HG02938 (cell line): ENCODE measurements around the gene AGAP4.
"Not testable (repeated sequence)": the region's sequence is repeated elsewhere in the genome, so short reads cannot be mapped to it uniquely, and the experiment has no call there.

Experiments
- ATAC-seq: cut with Tn5 transposase; IDR thresholded peaks from one replicate; pipeline ENCODE4 v1.9.1; 2021; ENCODE audit warnings: mild to moderate bottlenecking, moderate library complexity; ENCODE audit not compliant: unreplicated experiment

AGAP4 gene

DNA sequence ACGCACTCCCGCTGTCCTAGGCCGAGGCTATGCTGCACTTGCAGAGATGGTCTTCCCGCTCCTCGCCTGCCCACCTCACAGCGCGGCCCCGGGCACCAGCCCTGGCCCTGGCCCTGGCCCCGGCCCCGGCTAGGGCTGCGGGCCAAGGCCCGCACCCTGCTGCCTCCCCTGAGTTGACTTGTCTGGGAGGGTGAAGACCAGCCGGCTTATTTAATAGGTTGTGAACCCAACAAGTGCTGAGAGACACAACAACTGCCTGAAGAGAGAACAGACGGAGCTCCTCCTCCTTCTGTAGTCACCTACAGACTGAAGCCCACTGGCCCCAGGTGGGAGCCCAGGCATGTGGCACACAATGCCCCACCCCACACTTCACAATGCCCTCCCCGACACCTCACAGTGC lies at the start of gene AGAP4:
Gene AGAP4 (minus strand): TSS at position 101 of the 400 bp plus-strand sequence. CDS start 153 bp downstream, outside the sequence.
- not testable (repeated sequence) for ATAC-seq

- not testable (repeated sequence) for ATAC-seq
These were observed 43.4 kb upstream of the AGAP4 start for GRCh38 chr10:45890721-45891120.

DNA sequence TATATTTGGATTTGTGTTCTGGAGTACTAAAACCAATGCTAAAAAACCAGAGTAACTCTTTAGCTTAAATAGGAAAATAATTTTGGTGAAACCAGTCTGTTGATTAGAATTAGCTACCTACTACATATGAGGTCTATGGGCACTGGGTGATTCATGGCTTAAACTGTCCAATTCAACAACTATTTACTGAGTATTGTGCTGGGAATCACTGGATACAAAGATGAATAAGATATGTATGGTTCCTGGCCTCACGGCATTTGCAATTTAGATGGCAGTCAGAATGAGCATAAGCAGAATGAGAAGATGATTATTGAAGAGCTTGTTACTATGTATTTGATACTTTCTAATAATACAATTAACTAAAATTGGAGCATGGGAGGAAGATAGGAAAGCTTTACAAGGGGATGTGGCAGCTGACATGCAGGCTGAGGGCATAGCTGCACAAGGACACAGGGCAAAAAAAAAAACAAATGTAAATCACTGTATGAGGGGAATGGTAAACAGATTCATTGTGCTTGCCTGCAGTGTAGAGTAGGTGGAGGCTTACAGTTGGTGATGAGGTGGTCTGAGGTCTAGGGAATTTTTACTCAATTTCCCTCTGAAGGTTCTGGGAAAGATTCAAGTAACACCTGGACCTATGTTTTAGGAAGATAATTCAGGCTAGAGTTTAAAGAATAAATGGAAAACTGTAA lies 42.4 kb upstream of the AGAP4 start:
- ATAC-seq, result not testable (repeated sequence)

- not testable (repeated sequence) for ATAC-seq
These were observed 35.6 kb upstream of the AGAP4 start for GRCh38 chr10:45882880-45883279.

- not testable (repeated sequence) for ATAC-seq
These were observed 18.1 kb upstream of the AGAP4 start for GRCh38 chr10:45865404-45865803.

- not testable (repeated sequence) for ATAC-seq
These were observed 17.0 kb upstream of the AGAP4 start for GRCh38 chr10:45864264-45864663.

DNA sequence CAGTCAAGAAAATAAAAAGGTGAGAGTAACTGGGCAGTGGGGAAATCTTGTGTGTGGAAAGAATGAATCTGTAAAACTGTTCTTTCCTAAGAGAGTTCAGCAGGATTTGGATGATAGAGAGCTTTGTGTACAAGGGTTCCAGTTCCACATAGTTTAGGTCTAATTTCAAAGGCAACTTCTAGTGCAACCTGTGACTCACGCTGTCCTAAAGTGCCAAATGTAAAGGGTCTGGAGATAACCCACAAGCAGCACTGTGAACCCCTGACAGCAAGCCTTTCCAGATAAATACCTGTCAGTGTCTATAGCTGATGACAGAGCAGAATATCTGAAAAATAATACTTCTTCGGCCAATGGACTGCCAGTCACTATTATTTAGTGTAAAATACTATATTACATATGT lies 16.3 kb upstream of the AGAP4 start:
- ATAC-seq, result not testable (repeated sequence)

DNA sequence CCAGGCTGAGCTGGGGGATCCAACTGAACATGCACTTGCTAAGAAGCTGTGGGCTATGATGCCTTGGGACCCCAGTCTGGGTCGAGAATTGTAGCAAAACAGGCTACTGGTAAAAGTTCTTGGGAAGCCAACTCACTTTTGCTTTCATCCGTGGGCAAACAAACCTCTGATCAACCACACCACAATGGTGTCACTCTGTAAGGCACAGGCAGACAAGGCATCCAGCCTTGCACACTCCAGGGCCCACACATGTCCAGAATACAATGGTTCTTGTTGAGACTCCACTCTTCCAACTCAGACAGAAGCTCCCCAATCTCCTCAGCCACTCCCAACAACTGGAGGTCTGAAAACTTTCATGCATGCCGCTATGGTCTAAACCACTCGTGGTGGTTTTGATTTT lies 10.6 kb upstream of the AGAP4 start:
- ATAC-seq, result not testable (repeated sequence)

GRCh38 chr10:45848467-45848866 lies 1.2 kb upstream of the AGAP4 start:
- not testable (repeated sequence) for ATAC-seq

- ATAC-seq, result not testable (repeated sequence)
These were observed 24.4 kb downstream of the AGAP4 start for GRCh38 chr10:45822918-45823317.

DNA sequence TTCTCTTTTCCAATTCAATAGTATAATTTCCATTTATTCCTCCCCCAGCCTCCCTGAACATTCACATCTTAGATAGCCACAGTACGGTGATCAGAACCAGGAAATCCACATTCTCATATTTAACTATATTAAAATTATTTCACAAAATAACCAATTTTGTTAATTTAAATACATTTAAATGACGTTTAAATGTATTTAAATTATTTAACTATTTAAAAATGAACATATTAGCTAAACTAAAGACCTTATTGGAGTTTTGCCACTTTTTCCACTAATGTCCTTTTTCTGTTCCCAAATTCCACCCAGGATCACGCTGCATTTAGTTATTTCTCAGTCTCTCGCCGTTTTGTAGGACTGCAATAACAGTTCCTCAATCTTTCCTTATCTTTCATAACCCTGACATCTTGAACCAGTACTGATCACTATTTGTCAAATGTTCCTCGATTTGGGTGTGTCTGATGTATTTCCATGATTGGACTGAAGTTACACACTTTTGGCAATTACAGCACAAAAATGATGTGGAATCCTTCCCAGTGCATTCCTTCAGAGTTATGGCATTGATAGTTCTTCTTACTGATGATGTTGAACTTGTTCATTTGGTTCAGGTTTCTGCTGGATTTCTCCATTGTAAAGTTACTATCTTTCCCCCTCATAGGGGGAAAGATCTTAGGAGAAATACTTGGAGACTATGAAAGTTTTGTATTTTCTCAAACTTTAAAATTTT lies 27.0 kb downstream of the AGAP4 start:
- ATAC-seq, result not testable (repeated sequence)

DNA sequence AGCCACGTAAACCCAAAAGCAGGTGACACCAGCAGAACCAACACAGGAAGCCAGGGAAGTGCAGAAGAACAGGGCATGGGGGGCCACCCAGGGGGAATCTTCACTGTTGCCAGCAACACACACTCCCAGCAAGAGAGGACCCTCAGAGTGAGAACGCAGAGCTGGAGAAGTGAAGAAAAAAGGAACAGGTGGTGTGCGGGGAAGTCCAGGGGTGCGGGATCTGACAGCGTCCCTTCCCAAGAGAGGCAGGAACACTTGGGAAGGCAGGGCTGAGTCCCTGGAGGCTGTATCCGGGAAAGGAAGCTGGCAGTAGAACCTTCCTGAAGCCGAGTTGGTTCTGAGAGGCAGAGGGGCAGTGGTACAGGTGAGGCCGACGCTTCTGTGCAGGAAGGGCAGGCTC lies 27.7 kb downstream of the AGAP4 start:
- ATAC-seq, result no peak

GRCh38 chr10:45817912-45818311 lies 29.4 kb downstream of the AGAP4 start:
- ATAC-seq, result no peak

DNA sequence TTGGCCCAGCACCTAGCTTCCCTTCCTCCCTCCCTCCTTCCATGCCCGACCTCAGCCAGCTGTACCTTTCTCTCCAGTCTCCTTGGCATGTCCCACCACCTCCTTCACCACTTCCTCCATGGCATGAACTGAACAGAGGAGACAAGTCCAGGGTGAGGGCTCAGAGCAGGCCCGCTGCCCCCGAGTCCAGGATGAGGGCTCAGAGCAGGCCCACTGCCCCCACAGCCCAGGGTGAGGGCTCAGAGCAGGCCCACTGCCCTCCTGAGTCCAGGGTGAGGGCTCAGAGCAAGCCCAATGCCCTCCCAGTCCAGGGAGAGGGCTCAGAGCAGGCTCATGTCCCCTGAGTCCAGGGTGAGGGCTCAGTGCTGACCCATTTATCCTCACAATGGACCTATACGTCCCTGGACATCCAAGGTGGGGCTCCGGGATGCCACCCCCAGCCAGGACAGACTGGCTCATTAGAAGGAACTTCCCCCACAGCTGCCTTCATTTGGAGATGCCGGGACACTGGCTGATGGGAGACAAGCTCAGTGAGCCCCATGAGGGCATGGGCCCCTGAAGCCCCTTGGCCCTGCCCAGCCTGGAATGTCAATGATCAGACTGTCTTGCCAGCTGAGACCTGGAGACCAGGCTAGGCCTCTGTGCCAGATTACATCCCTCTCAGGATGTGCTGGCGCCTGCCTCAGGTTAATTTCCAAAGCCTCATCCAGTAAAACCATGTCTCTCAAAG lies 30.0 kb downstream of the AGAP4 start:
- no peak for ATAC-seq

DNA sequence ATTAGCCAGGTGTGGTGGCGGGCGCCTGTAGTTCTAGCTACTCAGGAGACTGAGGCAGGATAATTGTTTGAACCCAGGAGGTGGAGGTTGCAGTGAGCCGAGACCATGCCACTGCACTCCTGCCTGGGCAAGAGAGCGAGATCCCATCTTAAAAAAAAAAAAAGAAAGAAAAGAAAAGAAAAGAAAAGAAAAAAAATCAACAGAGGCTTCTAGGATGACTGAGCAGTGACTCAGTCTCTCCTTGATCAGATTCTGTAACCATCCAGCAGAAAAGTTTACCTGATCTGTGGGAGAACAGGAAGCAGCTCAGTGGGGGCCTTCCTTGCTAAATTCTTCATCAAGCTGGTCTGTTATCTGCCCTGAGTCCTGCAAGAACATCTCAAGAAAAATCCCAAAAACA lies 33.2 kb downstream of the AGAP4 start:
- not testable (repeated sequence) for ATAC-seq

GRCh38 chr10:45812959-45813358 lies 34.3 kb downstream of the AGAP4 start:
- not testable (repeated sequence) for ATAC-seq

DNA sequence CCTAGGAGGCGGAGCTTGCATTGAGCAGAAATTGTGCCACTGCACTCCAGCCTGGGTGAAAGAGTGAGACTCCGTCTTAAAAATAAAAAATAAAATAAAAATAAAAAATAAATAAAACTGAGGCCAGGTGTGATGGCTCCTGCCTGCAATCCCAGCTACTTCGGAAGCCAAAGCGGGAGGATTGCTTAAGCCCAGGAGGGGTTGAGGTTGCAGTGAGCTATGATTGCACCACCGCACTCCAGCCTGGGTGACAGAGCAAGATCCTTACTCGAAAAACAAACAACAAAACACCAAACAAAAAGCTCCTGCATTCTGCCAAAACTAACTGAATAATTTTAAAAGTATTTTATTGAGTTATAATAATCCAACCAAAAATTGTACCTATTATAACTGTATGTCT lies 36.2 kb downstream of the AGAP4 start:
- no peak for ATAC-seq

DNA sequence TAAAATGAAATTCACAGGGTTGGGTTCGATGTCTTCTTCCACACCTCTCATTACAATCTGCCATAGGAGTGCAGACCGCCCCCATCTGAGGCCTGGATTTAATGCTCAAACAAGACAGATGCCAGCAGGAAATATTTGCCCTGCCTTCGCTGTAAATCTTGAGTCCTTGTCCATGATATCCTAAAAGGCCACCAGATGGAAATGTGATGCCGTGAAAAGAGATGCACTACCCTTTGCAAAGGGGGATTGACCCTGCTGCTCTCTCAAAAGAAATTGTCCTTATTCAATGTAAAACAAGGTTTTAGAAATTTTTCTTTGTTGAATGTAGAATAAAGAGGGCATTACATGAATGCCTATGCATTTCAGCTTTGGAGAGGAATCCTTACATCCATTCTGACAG lies 37.5 kb downstream of the AGAP4 start:
- no peak for ATAC-seq

DNA sequence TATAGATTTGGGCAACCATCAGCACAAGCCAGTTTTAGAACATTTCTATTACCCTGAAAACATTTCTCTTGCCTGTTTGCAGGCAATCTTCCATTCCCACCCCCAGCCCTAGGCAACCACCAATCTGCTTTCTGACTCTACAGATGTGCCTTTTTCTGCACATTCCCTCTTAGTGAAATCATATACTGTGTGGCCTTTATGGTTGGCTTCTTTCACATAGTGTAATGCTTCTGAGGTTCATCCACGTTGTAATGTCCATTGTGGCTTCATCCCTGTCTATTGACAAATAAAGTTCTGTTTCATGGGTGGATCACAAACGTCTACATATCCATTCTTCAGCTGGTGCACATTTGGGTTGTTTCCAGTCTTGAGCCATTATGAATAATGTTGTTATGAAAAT lies 42.3 kb downstream of the AGAP4 start:
- not testable (repeated sequence) for ATAC-seq

DNA sequence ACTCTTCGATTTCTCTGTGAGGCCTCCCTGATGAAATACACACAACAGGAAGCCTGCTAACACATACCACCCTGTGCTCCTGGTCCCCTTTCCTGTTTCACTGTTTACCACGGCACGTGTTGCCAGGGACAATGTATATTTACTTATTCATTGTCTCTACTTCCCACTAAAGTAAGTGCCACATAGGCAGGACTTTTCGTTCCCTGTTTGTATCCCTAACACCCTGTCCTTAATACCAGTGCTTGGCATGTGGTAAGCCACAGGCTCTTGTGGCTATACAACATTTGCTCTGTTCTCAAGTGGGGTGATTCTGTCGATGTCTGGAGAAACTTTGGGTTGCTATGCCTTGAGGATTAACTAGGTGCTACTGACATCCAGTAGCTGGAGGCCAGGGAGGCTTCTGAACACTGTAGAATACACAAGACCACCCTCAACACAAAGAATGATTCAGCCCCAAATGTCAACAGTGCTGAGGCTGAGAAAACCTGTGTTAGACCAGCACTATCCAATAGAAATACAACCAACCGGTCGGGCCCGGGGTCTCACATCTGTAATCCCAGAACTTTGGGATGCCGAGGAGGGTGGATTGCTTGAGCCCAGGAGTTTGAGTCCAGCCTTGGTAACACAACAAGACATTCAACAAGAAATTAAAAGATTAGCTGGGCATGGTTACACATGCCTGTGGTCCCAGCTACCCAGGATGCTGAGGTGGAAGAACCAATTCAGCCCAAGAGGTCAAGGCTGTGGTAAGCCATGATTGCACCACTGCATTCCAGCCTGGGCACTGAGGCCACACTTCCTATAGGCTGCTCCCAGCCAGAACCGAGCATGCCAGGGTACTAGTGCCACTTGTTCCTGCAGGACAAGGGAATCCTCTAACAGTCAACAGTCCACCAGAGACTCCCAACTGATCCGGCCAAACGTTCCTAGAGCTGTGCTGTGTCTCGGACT lies 44.0 kb downstream of the AGAP4 start:
- not testable (repeated sequence) for ATAC-seq
